ENCODE data around the gene SIVA1. TPM values are rescaled to one million over a fixed set of nuclear protein-coding genes. Genes with fewer than 3 reads are reported as not detected.

Gene SIVA1
- total and polyA plus RNA-seq, 2 of the 4 experiments (the other 2 are of a cell fraction): 166 to 184 TPM

- no peak for TF ChIP-seq FOS (IDR thresholded peaks at IDR 0.05; ENCODE audit: low read depth, low read length)
Measured at GRCh38 chr14:104769324-104770071, 16.6 kb downstream of the SIVA1 start (continued).

GRCh38 chr14:104770072-104770579 lies 17.2 kb downstream of the SIVA1 start:
- no peak overlapping the region for H2BK5ac ChIP-seq (ENCODE audit: low read depth, low read length, poor library complexity, severe bottlenecking)
- DNase-seq (no peak), ATAC-seq (ENCODE audit: low read depth) (no peak)
- H3K27me3 ChIP-seq (ENCODE audit: control insufficient read depth, insufficient read depth, low read length): no peaks in the 10 kb centered on the region
- H3K27ac ChIP-seq (ENCODE audit: insufficient read depth, low read length): no peak overlapping the region
- H3K79me1 ChIP-seq (ENCODE audit: low read depth in 1 of 2, low read length in 2 of 2): peaks cover 0 to 13% of the 10 kb centered on the region in 2 experiments; a peak in 1 of 4 replicates
- POLR2A ChIA-PET (ENCODE audit: unreplicated experiment): no interaction called here
- H4K20me1 ChIP-seq (ENCODE audit: insufficient read depth, low read length): peaks cover 18% of the 10 kb centered on the region
- no peak overlapping the region for H2AK9ac ChIP-seq (replicated peaks; ENCODE audit: low read depth, low read length, poor library complexity)
- dilution Hi-C loops (cut with HindIII; ENCODE audit: low sequenced_read_pairs, unreplicated experiment): no loop called here
- H3K9ac ChIP-seq (ENCODE audit: low read depth, low read length): no peak overlapping the region
- no peak overlapping the region for H3K18ac ChIP-seq (ENCODE audit: low read depth, low read length)
- H3K14ac ChIP-seq (replicated peaks; ENCODE audit: low read depth, low read length): no peak overlapping the region
- peaks cover 5% of the 10 kb centered on the region for H3K4me1 ChIP-seq (ENCODE audit: control insufficient read depth, insufficient read depth, low read length)
- no peaks in the 10 kb centered on the region for H3K9me1 ChIP-seq (ENCODE audit: insufficient read depth, low read length)
- in situ Hi-C loops (cut with MboI; ENCODE audit: low sequenced_read_pairs): no loop called here
- no peak overlapping the region for H3K4ac ChIP-seq (ENCODE audit: low read depth, low read length)
- intact Hi-C loops (cut with micrococcal nuclease): no loop called here
- TF ChIP-seq USF2 (IDR thresholded peaks at IDR 0.05; ENCODE audit: low read depth, low read length) (no peak), NFE2L2 (IDR thresholded peaks at IDR 0.05; ENCODE audit: low read depth, low read length) (no peak), POLR2A (IDR thresholded peaks at IDR 0.05; ENCODE audit: low read depth, low read length) (no peak), SMC3 (IDR thresholded peaks at IDR 0.05; ENCODE audit: low read depth, low read length) (no peak), BHLHE40 (IDR thresholded peaks at IDR 0.05; ENCODE audit: low read depth, low read length) (no peak), CEBPB (IDR thresholded peaks at IDR 0.05; ENCODE audit: low read depth, low read length) (no peak), MAFK (IDR thresholded peaks at IDR 0.05; ENCODE audit: low read depth, low read length) (no peak), FOS (IDR thresholded peaks at IDR 0.05; ENCODE audit: low read depth, low read length) (no peak)
- H2BK120ac ChIP-seq (ENCODE audit: low read depth, low read length): no peak overlapping the region
- H2AFZ ChIP-seq (replicated peaks; ENCODE audit: low read length, poor library complexity): peak overlapping the region; percentile 13
- H3K4me2 ChIP-seq (ENCODE audit: low read depth, low read length): no peak overlapping the region
- H3K9me3 ChIP-seq (ENCODE audit: control insufficient read depth, insufficient read depth, low read length): no peaks in the 10 kb centered on the region; the same call in 1 of the 2 replicates
- no peak overlapping the region for H2BK15ac ChIP-seq (ENCODE audit: low read depth, low read length)
- CTCF ChIA-PET: interaction anchor here (1.2 to 1.6 kb wide), 2 partner anchors 17 to 57 kb away, joined by 4 to 5 read pairs; partner anchors contain the start of gene SIVA1
- no peak overlapping the region for H3K56ac ChIP-seq (ENCODE audit: extremely low read depth, insufficient read depth, low read length)
- BruUV-seq (replicated peaks): no TSS peak
- H3K36me3 ChIP-seq (ENCODE audit: control insufficient read depth, insufficient read depth, low read length): peaks cover 45% of the 10 kb centered on the region
- H3K4me3 ChIP-seq (ENCODE audit: insufficient read depth, low read depth, low read length): no peak overlapping the region
- WGBS, 2 experiments (ENCODE audit: extremely low coverage in 2 of 2, insufficient read length in 1 of 2): 47% methylated on average over 5 of the region's 24 CpGs; no CpG with 5 or more reads in 1 of the 2 experiments
- no peak overlapping the region for H2AK5ac ChIP-seq (ENCODE audit: low read depth, low read length)
- H3K23ac ChIP-seq (ENCODE audit: low read depth, low read length): no peak overlapping the region
- H2BK20ac ChIP-seq (ENCODE audit: low read depth, low read length): no peak overlapping the region
- no peak overlapping the region for H4K91ac ChIP-seq (ENCODE audit: insufficient read depth, low read depth, low read length)
- H4K5ac ChIP-seq (ENCODE audit: low read depth, low read length): no peak overlapping the region
- H4K8ac ChIP-seq (ENCODE audit: low read depth in 2 of 2, low read length in 2 of 2): no peak overlapping the region
